Naive thymus-derived CD8-positive, alpha-beta T cell (primary cell): ENCODE measurements around the gene WDTC1. TPM values are rescaled to one million over a fixed set of nuclear protein-coding genes. Genes with fewer than 3 reads are reported as not detected.

Experiments used
- ATAC-seq, 2 donors: fragments of 150-1000 bp; cut with Tn5 transposase in 1 of 2; sonication (Bioruptor Pico), chemical (Tn5 transposase) in 1 of 2; 1 replicate in 1 of 2; 2 replicates in 1 of 2; pipeline ENCODE4 v1.10.0; 2021; ENCODE audit warnings: mild to moderate bottlenecking in 2 of 2, moderate library complexity in 2 of 2
- POLR2A ChIA-PET: fragments of 350-600 bp; sonication (Branson Sonifier 250); formaldehyde crosslinking; loops from one replicate; lab custom pipeline; 2021; ENCODE audit warnings: antibody characterized with exemption; lab: Charles Lee
- DNase-seq, 10 donors: peaks; one replicate each; pipeline versions ENCODE4 v3.0.0 to v3.0.0-alpha.2; 2020 to 2022
- H3K27ac Mint-ChIP-seq, 10 donors: one replicate each; pipeline ENCODE4 v1.8.0; 2020 to 2022; ENCODE audit warnings: mild to moderate bottlenecking in 10 of 10, mixed read lengths in 10 of 10, moderate library complexity in 4 of 10, inconsistent platforms in 1 of 10
- H3K27me3 Mint-ChIP-seq, 5 donors: one replicate each; pipeline ENCODE4 v1.8.0; 2021 to 2022; ENCODE audit warnings: mixed read lengths in 5 of 5
- H3K36me3 Mint-ChIP-seq, 3 donors: one replicate each; pipeline ENCODE4 v1.8.0; 2020 to 2022; ENCODE audit warnings: mixed read lengths in 3 of 3, mild to moderate bottlenecking in 2 of 3, inconsistent platforms in 1 of 3
- H3K4me1 Mint-ChIP-seq, 4 donors: one replicate each; pipeline ENCODE4 v1.8.0; 2021 to 2022; ENCODE audit warnings: mixed read lengths in 4 of 4
- H3K4me3 Mint-ChIP-seq, 10 donors: one replicate each; pipeline ENCODE4 v1.8.0; 2020 to 2022; ENCODE audit warnings: mild to moderate bottlenecking in 10 of 10, mixed read lengths in 10 of 10, moderate library complexity in 6 of 10, inconsistent platforms in 1 of 10
- H3K9me3 Mint-ChIP-seq, 9 donors: one replicate each; pipeline ENCODE4 v1.8.0; 2020 to 2022; ENCODE audit warnings: mixed read lengths in 9 of 9, mild to moderate bottlenecking in 3 of 9, inconsistent platforms in 1 of 9, moderate library complexity in 1 of 9
- polyA plus RNA-seq, 3 donors: library from polyadenylated mRNA; unstranded; fragments of 300-500 nt; fragmentation: Illumina TruSeq; gene quantifications; one replicate each; pipeline ENCODE4 v1.2.3, GENCODE V29; 2021
- total RNA-seq, 8 experiments: library from RNA in 2 of 8; stranded (reverse) in 2 of 8; gene quantifications; one replicate each; pipeline ENCODE4 v1.2.3 and lab custom pipeline; 2021 to 2026

WDTC1 gene
- total and polyA plus RNA-seq, 5 experiments from 2014 or later: 4.0 to 58.2 (median 5.8) TPM

- H3K36me3 Mint-ChIP-seq: peaks cover 0 to 66% (median 5%) of the 10 kb centered on the region in 3 donors
- H3K27me3 Mint-ChIP-seq: no peaks in the 10 kb centered on the region
- H3K27ac Mint-ChIP-seq: peak overlapping the region in 6 of 10 donors; percentile 4 to 92 (median 60)
- peak overlapping the region in 1 of 10 donors; percentile 42 for H3K4me3 Mint-ChIP-seq
- H3K9me3 Mint-ChIP-seq: no peaks in the 10 kb centered on the region
- DNase-seq (no peak), ATAC-seq (no peak)
- POLR2A ChIA-PET: interaction anchor here (0.6 to 2.6 kb wide), 3 partner anchors 13 to 561 kb away, joined by 3 to 12 read pairs (median 7); partner anchors contain the start of gene SYTL1
- H3K4me1 Mint-ChIP-seq: peaks cover 22 to 87% (median 77%) of the 10 kb centered on the region in 4 donors
Measured at GRCh38 chr1:27327964-27328363, 93.5 kb downstream of the WDTC1 start.

DNA sequence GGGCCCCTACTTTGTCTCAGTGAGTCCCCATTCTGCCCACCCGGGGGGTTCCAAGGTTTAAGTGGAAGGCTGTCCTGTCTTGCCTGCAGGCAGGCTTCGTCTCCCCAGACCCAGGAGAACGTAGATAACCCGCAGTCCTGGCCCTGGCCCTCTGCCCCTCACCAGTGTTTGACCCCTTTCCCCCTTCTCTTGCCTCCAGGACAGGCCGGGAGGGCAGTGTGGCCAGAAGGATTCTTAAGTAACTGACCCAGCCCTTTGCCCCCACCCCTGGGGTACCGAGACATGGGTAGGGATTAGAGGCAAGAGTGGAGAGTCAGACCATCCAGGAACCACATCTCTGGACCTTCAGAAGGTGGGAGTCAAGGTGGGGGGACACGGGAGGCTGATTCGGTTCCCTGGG lies 96.4 kb downstream of the WDTC1 start:
- Mint-ChIP-seq H3K4me1 (peaks cover 23 to 63% (median 56%) of the 10 kb centered on the region in 4 donors), H3K27ac (peak overlapping the region in 4 of 10 donors; percentile 11 to 60 (median 36)), H3K9me3 (no peaks in the 10 kb centered on the region), H3K4me3 (no peak overlapping the region), H3K27me3 (no peaks in the 10 kb centered on the region), H3K36me3 (peaks cover 0 to 61% (median 0%) of the 10 kb centered on the region in 3 donors)
- POLR2A ChIA-PET: no interaction called here
- DNase-seq (no peak), ATAC-seq (no peak)

DNA sequence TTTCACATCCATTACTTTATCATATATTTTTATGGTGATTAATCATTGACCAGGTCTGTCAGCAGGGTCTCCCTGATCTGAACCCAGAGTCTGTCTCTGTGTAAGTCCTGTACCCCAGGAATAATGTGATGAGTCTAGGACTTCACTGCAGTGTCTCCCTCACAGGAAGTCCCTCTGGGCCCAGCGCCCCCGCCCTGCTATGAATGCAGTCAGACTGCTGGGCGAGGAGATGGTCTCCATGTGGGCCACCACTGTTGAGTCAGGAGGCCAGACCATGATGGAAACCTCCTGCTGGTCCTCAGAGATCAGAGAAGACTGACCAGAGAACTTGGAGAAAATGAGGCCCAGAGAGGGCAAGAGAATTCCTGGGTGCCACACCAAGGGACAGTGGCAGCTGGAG lies 97.0 kb downstream of the WDTC1 start:
- Mint-ChIP-seq H3K27ac (peak overlapping the region in 1 of 10 donors; percentile 59), H3K27me3 (no peaks in the 10 kb centered on the region), H3K4me1 (peaks cover 19 to 56% (median 50%) of the 10 kb centered on the region in 4 donors), H3K9me3 (no peaks in the 10 kb centered on the region), H3K36me3 (peaks cover 0 to 61% (median 0%) of the 10 kb centered on the region in 3 donors), H3K4me3 (no peak overlapping the region)
- no peak for ATAC-seq
- POLR2A ChIA-PET: interaction anchor here (2.2 kb wide), 1 partner anchor 11 kb away, joined by 13 read pairs; the partner anchor contains the start of gene SYTL1
- no peak for DNase-seq

GRCh38 chr1:27331922-27332321 lies 97.5 kb downstream of the WDTC1 start:
- POLR2A ChIA-PET: interaction anchor here (0.5 to 2.2 kb wide), 5 partner anchors 10 to 177 kb away, joined by 3 to 13 read pairs (median 5); partner anchors contain the start of genes SLC9A1 and SYTL1
- ATAC-seq (no peak), DNase-seq (no peak)
- Mint-ChIP-seq H3K36me3 (peaks cover 0 to 60% (median 0%) of the 10 kb centered on the region in 3 donors), H3K27me3 (no peaks in the 10 kb centered on the region), H3K27ac (peak overlapping the region in 3 of 10 donors; percentile 18 to 72 (median 41)), H3K4me1 (peaks cover 18 to 51% (median 45%) of the 10 kb centered on the region in 4 donors), H3K4me3 (no peak overlapping the region), H3K9me3 (no peaks in the 10 kb centered on the region)

DNA sequence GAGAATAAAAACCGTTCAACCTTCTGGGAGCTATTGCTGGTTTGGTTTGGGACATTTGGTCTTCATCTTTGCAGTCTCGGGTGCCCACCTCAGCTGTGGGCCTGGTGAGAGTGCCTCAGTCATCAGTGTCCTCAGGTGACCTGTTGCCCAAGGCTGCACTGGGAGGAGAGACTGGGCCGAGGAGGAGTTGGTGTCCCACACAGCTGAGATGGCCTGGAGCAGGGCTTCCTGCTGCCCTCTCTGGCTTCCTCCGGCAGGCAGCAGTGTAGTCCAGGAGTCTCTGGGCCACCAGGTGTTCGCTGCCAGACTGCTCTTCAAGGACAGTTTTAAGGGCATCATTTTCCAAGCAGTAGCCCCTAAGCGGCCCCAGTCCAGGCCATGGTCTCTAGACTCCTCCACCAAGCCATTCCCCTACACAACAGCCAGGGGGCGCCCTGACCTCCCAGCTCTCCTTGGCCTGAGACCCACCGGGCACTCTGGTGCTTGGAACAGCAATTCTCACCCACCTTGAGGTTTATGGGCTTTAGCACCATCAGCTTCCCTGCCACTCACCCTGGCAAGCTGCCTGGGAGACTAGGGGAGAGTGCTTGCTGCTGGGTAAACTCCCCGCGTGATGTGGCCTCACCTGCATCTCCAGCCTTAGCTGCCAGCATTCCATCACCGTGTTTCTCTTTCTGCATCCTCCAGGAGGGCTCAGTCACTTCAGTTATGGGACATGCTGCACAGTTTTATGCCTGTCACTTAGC lies 98.3 kb downstream of the WDTC1 start:
- peak overlapping the region in 1 of 10 donors; percentile 38 for H3K4me3 Mint-ChIP-seq
- peak overlapping the region in 8 of 10 donors; percentile 21 to 78 (median 46) for H3K27ac Mint-ChIP-seq

GRCh38 chr1:27333717-27334279 lies 99.4 kb downstream of the WDTC1 start:
- Mint-ChIP-seq H3K36me3 (peaks cover 0 to 47% (median 2%) of the 10 kb centered on the region in 3 donors), H3K4me1 (peaks cover 14 to 37% (median 33%) of the 10 kb centered on the region in 4 donors), H3K9me3 (no peaks in the 10 kb centered on the region), H3K4me3 (no peak overlapping the region), H3K27ac (peak overlapping the region in 1 of 10 donors; percentile 44), H3K27me3 (no peaks in the 10 kb centered on the region)
- DNase-seq (no peak), ATAC-seq (no peak)
- POLR2A ChIA-PET: interaction anchor here (1.3 to 1.9 kb wide), 2 partner anchors 24 to 34 kb away, joined by 3 to 13 read pairs; no protein-coding TSS in a partner anchor

More for the DNA sequence above, 98.3 kb downstream of the WDTC1 start:
- Mint-ChIP-seq H3K36me3 (peaks cover 0 to 56% (median 0%) of the 10 kb centered on the region in 3 donors), H3K9me3 (no peaks in the 10 kb centered on the region), H3K4me1 (peaks cover 18 to 46% (median 40%) of the 10 kb centered on the region in 4 donors), H3K27me3 (no peaks in the 10 kb centered on the region)
- peak; percentile 32 to 74 (median 62) for DNase-seq
- POLR2A ChIA-PET: interaction anchor here (0.5 to 2.2 kb wide), 8 partner anchors 9 to 271 kb away, joined by 3 to 13 read pairs (median 4); partner anchors contain the start of genes AHDC1, SLC9A1 and SYTL1
- ATAC-seq: peak; percentile 87 to 93

DNA sequence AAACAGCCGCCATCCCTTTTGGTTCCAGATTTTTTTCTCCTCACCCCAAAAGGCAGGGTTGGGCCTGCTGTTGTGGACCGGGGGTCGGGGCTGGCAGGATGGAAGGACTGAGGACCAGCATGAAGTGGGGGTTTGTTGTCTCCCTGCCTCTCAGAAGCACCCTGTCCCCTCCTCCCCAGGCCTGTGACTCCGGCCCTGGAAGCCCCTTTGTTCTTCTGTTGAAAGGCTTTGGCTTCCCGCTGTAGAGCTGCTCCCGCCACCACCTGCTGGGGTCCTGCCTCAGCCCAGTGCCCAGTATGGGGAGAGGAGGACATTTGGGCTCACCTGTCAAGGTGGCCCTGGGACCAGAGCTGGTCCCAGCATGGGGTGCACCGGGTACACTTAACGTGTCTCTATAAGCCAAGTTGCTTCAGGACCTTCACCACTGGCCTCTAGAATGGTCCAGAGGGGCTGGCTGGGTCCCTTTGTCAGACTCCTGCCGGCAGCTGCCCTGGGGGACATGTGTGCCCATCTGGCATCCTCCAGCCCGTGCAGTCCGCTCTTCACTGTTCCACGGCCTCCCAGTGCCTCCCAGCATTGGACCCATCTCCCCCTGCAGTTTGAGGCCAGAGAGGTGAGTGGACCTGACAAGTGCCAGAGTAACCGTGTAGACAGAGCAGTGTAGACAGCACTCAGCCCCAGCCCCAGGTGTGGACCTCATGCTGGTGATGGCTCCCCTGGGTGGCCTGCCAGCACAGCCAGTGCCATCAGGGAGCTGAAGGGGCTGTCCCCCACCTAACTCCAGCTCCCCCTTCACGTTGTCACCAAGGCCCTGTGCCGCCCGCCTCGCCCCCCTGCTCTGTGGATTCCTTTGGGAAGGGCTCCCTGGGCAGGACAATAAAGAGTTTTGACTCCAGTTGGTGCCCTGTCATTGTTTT lies 101.3 kb downstream of the WDTC1 start:
- H3K4me1 Mint-ChIP-seq: peaks cover 20 to 44% (median 39%) of the 10 kb centered on the region in 4 donors
- no peak for ATAC-seq
- POLR2A ChIA-PET: interaction anchor here (0.7 to 1.3 kb wide), 5 partner anchors 8 to 56 kb away, joined by 3 to 4 read pairs (median 3); partner anchors contain the start of genes GPR3 and TMEM222
- no peaks in the 10 kb centered on the region for H3K27me3 Mint-ChIP-seq
- H3K9me3 Mint-ChIP-seq: no peaks in the 10 kb centered on the region
- peaks cover 0 to 42% (median 2%) of the 10 kb centered on the region in 3 donors for H3K36me3 Mint-ChIP-seq
- no peak overlapping the region for H3K4me3 Mint-ChIP-seq
- no peak for DNase-seq
- no peak overlapping the region for H3K27ac Mint-ChIP-seq

GRCh38 chr1:27336756-27337155 lies 102.3 kb downstream of the WDTC1 start:
- Mint-ChIP-seq H3K36me3 (peaks cover 0 to 35% (median 2%) of the 10 kb centered on the region in 3 donors), H3K4me3 (no peak overlapping the region), H3K9me3 (no peaks in the 10 kb centered on the region), H3K27me3 (no peaks in the 10 kb centered on the region), H3K27ac (peak overlapping the region in 3 of 10 donors; percentile 10 to 37 (median 27)), H3K4me1 (peaks cover 24 to 47% (median 42%) of the 10 kb centered on the region in 4 donors)
- DNase-seq (no peak), ATAC-seq (no peak)
- POLR2A ChIA-PET: interaction anchor here (0.8 to 1.3 kb wide), 3 partner anchors 8 to 20 kb away, joined by 3 to 4 read pairs (median 4); partner anchors contain the start of gene TMEM222

GRCh38 chr1:27338751-27339150 lies 104.3 kb downstream of the WDTC1 start:
- H3K4me1 Mint-ChIP-seq: peaks cover 22 to 44% (median 36%) of the 10 kb centered on the region in 4 donors
- H3K4me3 Mint-ChIP-seq: peak overlapping the region in 7 of 10 donors; percentile 48 to 91 (median 60)
- H3K27me3 Mint-ChIP-seq: no peaks in the 10 kb centered on the region
- ATAC-seq: no peak
- no peaks in the 10 kb centered on the region for H3K9me3 Mint-ChIP-seq
- peak overlapping the region in 9 of 10 donors; percentile 46 to 96 (median 82) for H3K27ac Mint-ChIP-seq
- POLR2A ChIA-PET: interaction anchor here (1.4 to 10.3 kb wide), 2 partner anchors 10 to 17 kb away, joined by 6 to 142 read pairs; no protein-coding TSS in a partner anchor
- no peak for DNase-seq
- peaks cover 0 to 20% (median 2%) of the 10 kb centered on the region in 3 donors for H3K36me3 Mint-ChIP-seq

DNA sequence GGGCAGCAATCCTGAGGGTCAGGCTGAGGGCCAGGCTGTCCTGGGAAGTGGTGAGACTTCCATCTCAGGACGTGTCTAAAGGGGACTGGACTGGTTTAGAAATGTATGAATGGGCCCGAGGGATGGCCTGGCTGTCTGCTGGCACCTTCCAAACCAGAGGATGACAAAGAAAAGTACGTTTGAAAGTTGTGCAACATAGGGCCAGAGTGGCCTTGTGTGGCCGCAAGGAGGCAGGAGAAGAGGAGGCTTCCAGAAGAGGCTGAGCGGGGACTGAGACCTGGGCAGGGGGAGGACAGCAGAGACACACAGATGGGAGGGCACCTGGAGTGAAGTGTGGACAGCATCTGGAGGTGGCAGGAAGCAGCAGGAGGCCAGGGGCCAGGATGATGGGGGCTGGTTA lies 104.8 kb downstream of the WDTC1 start:
- Mint-ChIP-seq H3K36me3 (peaks cover 0 to 17% (median 2%) of the 10 kb centered on the region in 3 donors), H3K27me3 (no peaks in the 10 kb centered on the region), H3K4me3 (peak overlapping the region in 9 of 10 donors; percentile 30 to 97 (median 68)), H3K4me1 (peaks cover 22 to 46% (median 40%) of the 10 kb centered on the region in 4 donors), H3K27ac (peak overlapping the region; percentile 58 to 98 (median 91)), H3K9me3 (no peaks in the 10 kb centered on the region)
- POLR2A ChIA-PET: interaction anchor here (1.0 to 10.3 kb wide), 3 partner anchors 10 to 26 kb away, joined by 3 to 142 read pairs (median 6); no protein-coding TSS in a partner anchor
- DNase-seq (no peak), ATAC-seq (no peak)
